ENCODE measurements around the gene ABCB8.
A peak's percentile ranks its signal among the peaks of the same experiment; 100 is the strongest.
"Not testable (repeated sequence)": the region's sequence is repeated elsewhere in the genome, so short reads cannot be mapped to it uniquely, and the experiment has no call there.

Gene ABCB8

GRCh38 chr7:151032936-151033863 is 5.0 kb downstream of the ABCB8 start:
- H3K4me3 Mint-ChIP-seq = no peak overlapping the region
- H3K27ac Mint-ChIP-seq = no peak overlapping the region
- no peaks in the 10 kb centered on the region for H3K27me3 Mint-ChIP-seq
- peaks cover 12% of the 10 kb centered on the region for H3K4me1 Mint-ChIP-seq (ENCODE audit: low read depth)
- no peaks in the 10 kb centered on the region for H3K36me3 Mint-ChIP-seq
- H3K9me3 Mint-ChIP-seq (ENCODE audit: low read depth) = no peaks in the 10 kb centered on the region

GRCh38 chr7:151033864-151034249 is 5.6 kb downstream of the ABCB8 start:
- Mint-ChIP-seq H3K36me3 (no peaks in the 10 kb centered on the region), H3K4me1 (ENCODE audit: low read depth) (peaks cover 12% of the 10 kb centered on the region), H3K9me3 (ENCODE audit: low read depth) (no peaks in the 10 kb centered on the region), H3K27ac (no peak overlapping the region), H3K4me3 (no peak overlapping the region), H3K27me3 (no peaks in the 10 kb centered on the region)

DNA sequence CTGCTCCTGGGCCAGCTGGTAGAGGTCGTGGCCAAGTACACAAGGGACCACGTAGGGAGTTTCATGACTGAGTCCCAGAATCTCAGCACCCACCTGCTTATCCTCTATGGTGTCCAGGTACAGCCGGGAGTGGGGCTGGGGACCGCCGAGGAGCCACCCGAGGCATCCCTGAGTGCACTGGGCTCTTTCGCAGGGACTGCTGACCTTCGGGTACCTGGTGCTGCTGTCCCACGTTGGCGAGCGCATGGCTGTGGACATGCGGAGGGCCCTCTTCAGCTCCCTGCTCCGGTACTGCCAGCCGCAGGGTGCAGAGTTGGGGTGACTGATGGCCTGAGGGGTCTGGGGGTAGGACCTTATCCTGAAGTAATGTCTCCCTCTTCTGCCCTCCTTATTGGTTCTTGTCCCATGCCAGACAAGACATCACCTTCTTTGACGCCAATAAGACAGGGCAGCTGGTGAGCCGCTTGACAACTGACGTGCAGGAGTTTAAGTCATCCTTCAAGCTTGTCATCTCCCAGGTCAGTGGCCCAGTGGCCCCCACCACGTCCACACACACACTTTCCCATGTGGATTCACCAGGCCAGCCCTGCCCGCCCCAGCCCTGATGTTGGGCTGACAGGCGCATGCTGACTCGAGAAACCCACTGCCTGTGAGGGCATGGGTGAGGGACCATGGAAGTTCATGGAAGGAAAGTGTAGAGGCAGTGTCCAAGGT is 6.2 kb downstream of the ABCB8 start:
- no peaks in the 10 kb centered on the region for H3K36me3 Mint-ChIP-seq
- no peak overlapping the region for H3K4me3 Mint-ChIP-seq
- no peak overlapping the region for H3K27ac Mint-ChIP-seq
- H3K9me3 Mint-ChIP-seq (ENCODE audit: low read depth) = no peaks in the 10 kb centered on the region
- peaks cover 14% of the 10 kb centered on the region for H3K4me1 Mint-ChIP-seq (ENCODE audit: low read depth)
- H3K27me3 Mint-ChIP-seq = no peaks in the 10 kb centered on the region

DNA sequence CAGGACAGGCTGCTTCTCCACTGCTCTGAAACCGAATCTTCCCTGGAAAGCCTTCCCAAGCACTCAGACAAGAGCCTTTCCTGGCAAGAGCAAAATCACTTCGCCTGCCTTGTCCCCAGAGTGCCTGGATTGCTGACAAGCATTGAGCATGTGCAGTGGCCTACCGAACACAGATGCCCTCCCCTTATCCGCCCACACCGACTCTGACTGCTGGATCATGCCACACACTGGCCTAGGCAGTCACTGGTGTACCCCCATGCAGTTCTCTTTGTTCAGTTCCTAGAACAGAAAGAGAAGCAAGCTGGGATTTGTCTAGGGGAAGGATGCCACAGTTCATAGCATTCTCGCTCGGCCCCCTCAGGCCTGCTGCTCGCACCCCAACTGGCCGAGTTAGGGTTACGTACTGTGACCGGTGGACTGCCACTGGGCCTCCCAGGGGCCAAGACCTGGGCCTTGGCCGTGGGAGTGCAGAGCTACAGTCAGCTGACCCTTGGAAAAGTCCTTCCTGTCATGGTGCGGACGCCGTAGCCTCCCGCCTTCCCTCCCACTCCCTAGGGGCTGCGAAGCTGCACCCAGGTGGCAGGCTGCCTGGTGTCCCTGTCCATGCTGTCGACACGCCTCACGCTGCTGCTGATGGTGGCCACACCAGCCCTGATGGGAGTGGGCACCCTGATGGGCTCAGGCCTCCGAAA is 6.9 kb downstream of the ABCB8 start:
- no peaks in the 10 kb centered on the region for H3K27me3 Mint-ChIP-seq
- H3K4me3 Mint-ChIP-seq = no peak overlapping the region
- no peaks in the 10 kb centered on the region for H3K9me3 Mint-ChIP-seq (ENCODE audit: low read depth)
- no peaks in the 10 kb centered on the region for H3K36me3 Mint-ChIP-seq
- no peak overlapping the region for H3K27ac Mint-ChIP-seq
- peaks cover 20% of the 10 kb centered on the region for H3K4me1 Mint-ChIP-seq (ENCODE audit: low read depth)

DNA sequence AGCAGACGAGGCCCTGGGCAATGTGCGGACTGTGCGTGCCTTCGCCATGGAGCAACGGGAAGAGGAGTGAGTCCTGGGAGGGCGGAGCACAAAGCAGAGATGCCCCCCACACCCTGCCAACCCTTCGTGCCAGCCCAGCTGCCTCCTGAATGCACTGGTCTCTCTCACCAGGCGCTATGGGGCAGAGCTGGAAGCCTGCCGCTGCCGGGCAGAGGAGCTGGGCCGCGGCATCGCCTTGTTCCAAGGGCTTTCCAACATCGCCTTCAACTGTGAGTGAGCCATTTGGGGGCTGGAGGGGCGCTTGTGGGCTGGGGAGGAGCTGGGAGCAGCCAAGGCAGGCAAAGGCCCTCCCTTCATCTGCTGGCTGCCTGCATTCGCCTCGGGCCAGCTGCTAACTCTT is 7.7 kb downstream of the ABCB8 start:
- H3K4me1 Mint-ChIP-seq (ENCODE audit: low read depth) = peaks cover 19% of the 10 kb centered on the region
- no peaks in the 10 kb centered on the region for H3K36me3 Mint-ChIP-seq
- H3K9me3 Mint-ChIP-seq (ENCODE audit: low read depth) = no peaks in the 10 kb centered on the region
- no peaks in the 10 kb centered on the region for H3K27me3 Mint-ChIP-seq
- H3K4me3 Mint-ChIP-seq = no peak overlapping the region
- no peak overlapping the region for H3K27ac Mint-ChIP-seq

- peak overlapping the region; percentile 93 for H3K27ac Mint-ChIP-seq
- peaks cover 17% of the 10 kb centered on the region for H3K4me1 Mint-ChIP-seq (ENCODE audit: low read depth)
- H3K27me3 Mint-ChIP-seq = no peaks in the 10 kb centered on the region
- no peaks in the 10 kb centered on the region for H3K36me3 Mint-ChIP-seq
- no peaks in the 10 kb centered on the region for H3K9me3 Mint-ChIP-seq (ENCODE audit: low read depth)
- peak overlapping the region; percentile 47 for H3K4me3 Mint-ChIP-seq
Measured at GRCh38 chr7:151038951-151039849, 10.9 kb downstream of the ABCB8 start.

DNA sequence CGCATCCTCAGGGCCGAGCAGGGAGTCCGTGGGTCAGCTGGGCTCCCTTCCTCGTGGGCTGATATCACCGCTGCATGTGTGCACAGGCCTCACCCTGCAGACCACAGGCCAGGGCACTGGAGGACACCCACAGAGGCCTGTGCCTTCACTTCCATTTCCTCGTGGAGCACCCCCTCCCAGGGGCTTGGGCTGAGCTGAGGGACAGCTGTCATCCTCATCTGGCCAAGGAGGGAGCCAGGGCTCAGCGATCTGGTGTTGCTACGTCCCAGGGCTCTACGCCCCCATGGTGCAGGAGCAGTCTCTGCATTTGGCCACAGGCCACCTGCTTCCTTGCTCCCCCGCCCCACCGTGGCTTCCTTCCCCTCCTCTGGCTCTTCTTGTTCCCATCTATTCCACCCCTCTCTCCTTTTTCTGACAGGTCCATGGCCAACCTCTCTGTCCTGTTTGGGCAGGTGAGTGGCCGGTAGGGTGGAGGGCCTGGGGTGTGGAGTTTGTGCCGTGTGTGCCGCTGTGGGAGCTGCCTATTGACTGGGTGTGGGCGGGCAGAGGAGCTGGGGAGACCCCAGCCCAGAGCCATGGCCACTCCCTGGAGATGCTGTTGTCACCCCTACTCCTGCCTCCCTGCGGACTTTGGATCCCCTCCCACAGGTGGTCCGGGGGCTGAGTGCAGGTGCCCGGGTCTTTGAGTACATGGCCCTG is 11.7 kb downstream of the ABCB8 start:
- Mint-ChIP-seq H3K9me3 (ENCODE audit: low read depth) (no peaks in the 10 kb centered on the region), H3K27me3 (no peaks in the 10 kb centered on the region), H3K4me1 (ENCODE audit: low read depth) (peaks cover 17% of the 10 kb centered on the region), H3K36me3 (no peaks in the 10 kb centered on the region), H3K27ac (peak overlapping the region; percentile 93), H3K4me3 (peak overlapping the region; percentile 47)

DNA sequence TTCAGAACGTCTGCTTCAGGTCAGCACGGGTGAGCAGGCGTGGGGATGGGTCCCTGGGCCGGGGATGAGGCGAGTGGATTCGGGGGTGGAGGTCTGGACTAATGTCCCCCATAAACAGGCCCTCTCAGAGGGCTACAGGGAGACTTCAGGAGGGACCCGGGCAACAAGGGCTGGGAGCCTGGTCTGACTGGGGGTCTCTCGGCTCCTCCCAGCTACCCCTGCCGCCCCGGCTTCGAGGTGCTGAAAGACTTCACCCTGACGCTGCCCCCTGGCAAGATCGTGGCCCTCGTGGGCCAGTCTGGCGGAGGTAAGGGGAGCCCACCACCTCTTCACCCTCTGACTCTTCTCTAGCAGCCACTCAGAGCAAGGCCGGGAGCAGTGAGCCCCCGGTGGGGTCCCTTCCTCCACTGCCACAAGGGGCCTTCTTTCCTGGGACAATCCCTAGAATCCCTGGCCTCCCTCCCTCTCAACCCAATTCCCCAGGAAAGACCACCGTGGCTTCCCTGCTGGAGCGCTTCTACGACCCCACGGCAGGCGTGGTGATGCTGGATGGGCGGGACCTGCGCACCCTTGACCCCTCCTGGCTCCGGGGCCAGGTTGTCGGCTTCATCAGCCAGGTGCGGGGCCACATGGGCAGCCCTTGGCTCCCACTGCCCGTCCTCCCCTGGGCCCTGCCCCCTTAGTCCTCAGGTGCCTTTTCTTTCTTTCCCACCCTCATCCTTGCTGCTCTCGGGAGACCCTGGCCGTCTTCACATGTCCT is 12.5 kb downstream of the ABCB8 start:
- H3K27me3 Mint-ChIP-seq = no peaks in the 10 kb centered on the region
- H3K4me3 Mint-ChIP-seq = no peak overlapping the region
- no peak overlapping the region for H3K27ac Mint-ChIP-seq
- no peaks in the 10 kb centered on the region for H3K36me3 Mint-ChIP-seq
- peaks cover 17% of the 10 kb centered on the region for H3K4me1 Mint-ChIP-seq (ENCODE audit: low read depth)
- H3K9me3 Mint-ChIP-seq (ENCODE audit: low read depth) = no peaks in the 10 kb centered on the region

GRCh38 chr7:151043449-151043848 is 15.2 kb downstream of the ABCB8 start:
- peaks cover 17% of the 10 kb centered on the region for H3K4me1 Mint-ChIP-seq (ENCODE audit: low read depth)
- H3K27me3 Mint-ChIP-seq; H3K4me3 Mint-ChIP-seq; H3K27ac Mint-ChIP-seq; H3K36me3 Mint-ChIP-seq; H3K9me3 Mint-ChIP-seq (ENCODE audit: low read depth): not testable (repeated sequence)

DNA sequence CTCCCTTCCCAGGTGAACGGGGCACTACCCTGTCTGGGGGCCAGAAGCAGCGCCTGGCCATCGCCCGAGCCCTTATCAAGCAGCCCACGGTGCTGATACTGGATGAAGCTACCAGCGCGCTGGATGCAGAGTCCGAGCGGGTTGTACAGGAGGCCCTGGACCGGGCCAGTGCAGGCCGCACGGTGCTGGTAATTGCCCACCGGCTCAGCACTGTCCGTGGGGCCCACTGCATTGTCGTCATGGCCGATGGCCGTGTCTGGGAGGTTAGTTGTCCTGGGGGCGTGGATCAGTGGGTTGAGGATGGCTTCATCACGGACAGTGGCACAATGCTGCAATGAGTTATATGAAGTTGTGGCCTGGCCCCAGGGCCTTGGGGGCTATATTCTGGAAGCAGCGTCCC is 15.7 kb downstream of the ABCB8 start:
- Mint-ChIP-seq H3K36me3 (no peaks in the 10 kb centered on the region), H3K27me3 (no peaks in the 10 kb centered on the region), H3K9me3 (ENCODE audit: low read depth) (no peaks in the 10 kb centered on the region), H3K4me3 (no peak overlapping the region), H3K4me1 (ENCODE audit: low read depth) (peaks cover 12% of the 10 kb centered on the region), H3K27ac (no peak overlapping the region)

DNA sequence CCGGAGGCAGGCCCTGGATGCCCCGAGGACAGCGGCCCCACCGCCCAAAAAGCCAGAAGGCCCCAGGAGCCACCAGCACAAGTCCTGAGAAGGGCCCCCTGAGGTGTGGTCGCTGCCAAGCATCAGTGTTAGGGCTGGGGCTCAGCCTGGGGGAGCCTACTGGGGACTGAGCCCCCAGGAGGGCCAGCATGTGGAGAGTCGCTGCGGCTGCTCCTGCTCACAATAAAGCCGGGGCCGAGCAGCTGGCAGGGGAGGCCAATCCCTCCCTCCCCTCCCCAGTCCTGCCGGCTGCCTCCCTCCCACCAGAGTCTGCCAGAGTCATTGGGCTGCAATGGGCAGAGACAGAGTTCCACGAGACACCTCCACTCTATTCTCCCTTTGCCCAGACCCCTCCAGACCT is 17.0 kb downstream of the ABCB8 start:
- H3K36me3 Mint-ChIP-seq = no peaks in the 10 kb centered on the region
- H3K4me1 Mint-ChIP-seq (ENCODE audit: low read depth) = peaks cover 2% of the 10 kb centered on the region
- no peak overlapping the region for H3K27ac Mint-ChIP-seq
- no peaks in the 10 kb centered on the region for H3K9me3 Mint-ChIP-seq (ENCODE audit: low read depth)
- no peaks in the 10 kb centered on the region for H3K27me3 Mint-ChIP-seq
- no peak overlapping the region for H3K4me3 Mint-ChIP-seq

DNA sequence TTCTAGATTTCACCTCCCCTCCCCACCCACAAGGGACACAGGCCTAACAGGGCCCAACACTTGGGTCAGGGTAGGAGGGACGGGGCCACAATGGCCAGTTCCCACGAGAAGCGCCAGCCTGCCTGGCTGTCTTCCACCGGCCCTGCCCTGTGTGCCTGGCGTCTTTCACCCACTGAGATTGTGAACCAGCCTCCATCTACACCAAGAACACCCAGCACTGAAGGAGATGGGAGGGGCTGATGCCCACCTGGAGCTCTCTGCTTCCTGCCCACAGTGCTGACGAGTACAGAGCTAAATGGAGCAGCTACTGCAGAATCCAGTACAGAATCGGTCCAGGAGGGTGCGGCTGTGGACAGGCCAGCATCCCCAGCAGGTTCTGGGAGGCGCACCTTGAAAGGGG is 17.7 kb downstream of the ABCB8 start:
- Mint-ChIP-seq H3K27me3 (no peaks in the 10 kb centered on the region), H3K4me1 (ENCODE audit: low read depth) (peaks cover 2% of the 10 kb centered on the region), H3K27ac (no peak overlapping the region), H3K4me3 (no peak overlapping the region), H3K9me3 (ENCODE audit: low read depth) (no peaks in the 10 kb centered on the region), H3K36me3 (no peaks in the 10 kb centered on the region)
